GM19324 (cell line): Measurements from ENCODE around the gene RBBP5.

Experiments used
- ATAC-seq: cut with Tn5 transposase; IDR thresholded peaks from one replicate; pipeline ENCODE4 v1.9.1; 2021; ENCODE audit warnings: mild to moderate bottlenecking, moderate library complexity; ENCODE audit not compliant: unreplicated experiment, low FRiP score

Gene RBBP5

DNA sequence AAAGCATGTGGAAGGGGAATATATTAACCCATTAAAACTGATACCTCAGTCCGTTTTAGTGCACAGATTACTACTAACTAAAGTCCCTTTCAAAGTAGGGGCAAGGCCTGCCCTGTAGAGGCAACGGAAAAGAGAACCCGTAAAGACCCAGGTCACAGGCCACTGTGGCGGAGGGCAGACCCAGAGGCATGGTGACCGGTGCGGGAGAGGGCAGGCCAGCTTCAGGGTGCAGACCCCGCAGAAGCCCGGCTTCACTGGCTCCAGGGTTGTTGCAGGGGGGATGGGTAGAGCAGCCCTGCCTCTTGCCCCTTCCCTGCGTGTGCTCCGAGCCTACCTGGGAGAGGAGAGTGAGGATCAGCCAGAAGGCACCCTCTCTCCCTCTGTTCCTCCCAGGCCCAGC lies 61.0 kb downstream of the RBBP5 start:
- no peak for ATAC-seq

GRCh38 chr1:205059660-205060059 lies 62.1 kb downstream of the RBBP5 start:
- ATAC-seq = no peak

DNA sequence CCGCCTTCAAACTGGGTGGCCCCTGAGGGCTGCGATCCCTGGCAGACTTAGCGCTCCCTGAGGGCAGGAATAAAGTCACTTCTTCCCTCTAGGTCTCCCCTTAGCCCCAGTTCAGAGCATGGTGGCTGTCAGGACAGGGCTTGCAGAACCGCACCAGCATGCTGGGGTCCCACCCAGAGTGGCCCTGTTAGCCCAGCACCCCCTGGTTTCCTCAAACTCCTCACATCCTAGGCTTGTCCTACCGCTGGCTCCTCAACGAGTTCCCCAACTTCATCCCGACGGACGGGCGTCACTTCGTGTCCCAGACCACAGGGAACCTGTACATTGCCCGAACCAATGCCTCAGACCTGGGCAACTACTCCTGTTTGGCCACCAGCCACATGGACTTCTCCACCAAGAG lies 62.9 kb downstream of the RBBP5 start:
- no peak for ATAC-seq

GRCh38 chr1:205057808-205058575 lies 63.8 kb downstream of the RBBP5 start:
- no peak for ATAC-seq

DNA sequence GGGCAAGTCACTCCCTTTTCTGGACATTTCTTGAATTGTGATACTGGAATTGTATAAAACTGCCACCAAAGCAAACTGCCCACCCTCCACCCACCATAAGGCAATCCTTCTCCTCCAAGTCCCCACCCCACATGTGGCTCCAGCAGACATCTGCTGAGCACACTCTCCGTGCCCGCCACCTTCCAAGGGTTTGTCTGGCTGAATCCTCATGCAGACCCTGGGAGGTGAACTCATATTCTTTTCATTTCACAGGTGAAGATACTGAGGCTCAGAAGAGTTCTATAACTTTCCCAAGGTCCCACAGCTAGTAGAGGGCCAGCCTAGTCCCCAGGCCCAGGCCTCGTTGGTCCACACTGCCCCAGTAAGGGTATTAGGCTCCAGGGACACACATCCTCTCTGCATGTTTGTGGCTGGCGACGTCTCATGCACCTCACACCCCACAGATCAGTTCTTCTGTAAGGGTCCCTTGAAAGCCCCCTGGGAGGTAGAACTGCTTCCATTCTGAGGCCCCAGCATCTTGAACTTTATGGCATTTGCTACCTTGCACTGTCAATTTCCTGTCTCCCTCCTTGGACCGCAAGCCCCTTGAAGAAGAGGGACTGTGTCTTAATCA lies 64.7 kb downstream of the RBBP5 start:
- ATAC-seq = no peak

DNA sequence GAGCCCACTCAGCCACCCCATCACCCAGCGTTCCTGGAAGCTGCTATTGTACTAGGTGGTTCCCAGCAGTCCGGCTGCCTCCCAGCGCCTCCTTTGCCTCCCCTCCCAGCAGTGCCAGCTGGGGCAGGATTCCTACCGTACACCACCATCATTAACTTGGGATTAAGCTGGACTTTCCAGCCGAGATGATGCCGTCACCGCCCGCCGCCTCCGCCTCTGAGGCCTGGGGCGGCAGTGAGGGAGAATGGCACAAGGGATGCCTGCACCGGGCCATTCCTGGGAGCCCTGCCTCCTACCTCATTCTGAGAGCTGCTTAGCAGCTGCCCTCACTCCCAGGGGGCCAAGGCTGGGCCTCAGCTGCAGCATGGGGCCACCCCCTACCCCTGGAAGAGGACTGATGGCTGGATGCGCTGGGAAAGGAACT lies 65.6 kb downstream of the RBBP5 start:
- ATAC-seq = no peak

- ATAC-seq = no peak
These were observed 67.8 kb downstream of the RBBP5 start for GRCh38 chr1:205054013-205054412.

DNA sequence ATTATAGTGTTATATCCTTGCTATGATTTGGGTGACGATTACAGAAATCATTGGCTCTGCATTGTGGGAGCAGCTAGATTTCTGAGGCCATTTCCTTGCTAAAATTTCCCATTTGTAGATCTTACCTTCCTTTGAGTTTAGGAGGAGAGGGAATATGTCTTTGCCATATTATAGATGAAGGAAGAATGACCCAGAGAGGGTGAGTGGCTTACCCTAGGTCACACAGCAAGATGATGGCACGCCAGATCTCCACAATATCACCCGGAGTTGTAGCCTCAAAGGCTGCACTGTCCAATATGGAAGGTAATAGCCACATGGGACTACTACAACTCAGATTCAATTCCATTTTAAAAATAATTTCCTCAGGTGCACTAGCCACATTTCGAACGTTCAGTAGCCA lies 68.5 kb downstream of the RBBP5 start:
- no peak for ATAC-seq

- no peak for ATAC-seq
These were observed 69.1 kb downstream of the RBBP5 start for GRCh38 chr1:205052690-205053089.

DNA sequence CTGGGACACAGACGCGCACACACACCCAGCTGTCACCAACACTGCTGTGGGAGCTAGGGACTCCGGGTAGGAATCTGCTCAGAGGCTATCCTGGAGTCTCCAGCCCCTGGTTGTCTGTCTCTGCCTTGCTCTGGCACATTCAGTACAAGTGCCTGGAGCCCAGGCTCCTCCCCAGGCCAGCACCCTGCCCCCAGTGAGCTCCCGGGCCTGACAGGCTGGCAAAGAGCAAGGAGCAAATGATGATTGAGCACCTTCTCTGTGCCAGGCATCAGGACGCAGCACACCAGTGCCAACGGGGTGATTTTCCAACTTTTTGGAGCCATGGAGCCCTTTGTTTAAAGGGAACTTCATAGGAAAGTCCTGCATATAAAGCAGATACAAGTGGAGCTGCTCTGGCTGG lies 72.3 kb downstream of the RBBP5 start:
- no peak for ATAC-seq

GRCh38 chr1:205048382-205048781 lies 73.4 kb downstream of the RBBP5 start:
- no peak for ATAC-seq

GRCh38 chr1:205047764-205048231 lies 74.0 kb downstream of the RBBP5 start:
- ATAC-seq = no peak

DNA sequence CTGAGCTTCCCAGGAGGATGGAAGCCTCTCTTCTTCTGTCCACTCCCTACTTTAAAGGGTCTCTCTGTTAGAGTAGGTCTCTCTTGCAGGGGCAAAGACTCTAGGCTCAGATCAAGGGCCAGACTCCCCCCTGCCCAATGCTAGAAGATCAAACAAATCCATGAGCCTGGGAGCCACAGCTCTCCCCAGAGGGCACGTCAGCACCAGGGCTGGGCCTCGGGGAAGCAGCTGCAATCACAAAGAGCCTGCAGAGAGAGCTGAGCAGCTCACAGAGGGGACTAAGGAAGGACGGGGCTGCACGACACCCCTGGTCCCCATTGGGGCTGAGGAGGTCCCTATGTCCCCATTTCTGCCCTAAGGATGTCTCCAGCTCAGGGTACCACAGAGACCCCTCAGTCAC lies 74.9 kb downstream of the RBBP5 start:
- ATAC-seq = no peak

DNA sequence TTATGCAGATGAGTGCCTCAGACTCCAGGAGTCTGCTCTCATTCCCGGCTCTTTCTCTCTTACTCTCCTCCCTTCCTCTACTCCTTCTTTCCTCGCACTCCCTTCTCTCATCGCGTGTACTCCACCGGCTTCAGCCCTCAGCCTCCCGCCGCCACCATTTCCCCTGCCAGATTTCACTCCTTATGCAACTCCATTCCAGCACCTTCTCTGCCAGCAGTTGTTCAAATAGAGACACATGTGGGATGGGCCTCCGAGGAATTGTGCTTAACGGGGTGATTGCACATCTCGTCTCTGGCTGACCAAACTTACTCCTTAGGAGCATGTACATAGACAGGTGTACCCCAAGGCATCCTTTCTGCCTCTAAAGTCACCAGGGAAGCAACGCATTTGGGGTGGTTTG lies 76.6 kb downstream of the RBBP5 start:
- ATAC-seq = no peak

DNA sequence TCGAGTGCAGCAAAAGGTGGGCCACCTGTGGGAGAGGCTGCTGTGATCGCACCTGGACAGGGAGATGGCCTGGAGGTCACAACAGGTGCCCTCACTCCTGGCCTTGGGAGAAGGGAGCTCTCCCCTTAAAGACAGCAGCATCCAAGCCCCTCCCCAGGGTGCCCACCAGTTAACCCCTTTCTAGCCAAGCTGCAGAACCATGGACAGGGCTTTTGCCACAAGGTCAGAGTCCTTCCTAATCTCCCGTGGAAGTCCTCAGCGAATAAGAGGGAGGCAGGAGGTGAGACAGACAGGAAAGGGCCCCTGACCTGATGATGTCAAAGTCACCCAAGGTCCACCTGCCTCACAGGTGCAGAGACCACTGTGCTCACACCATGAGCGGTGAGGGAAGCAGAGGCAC lies 77.0 kb downstream of the RBBP5 start:
- no peak for ATAC-seq

- ATAC-seq = no peak
These were observed 77.9 kb downstream of the RBBP5 start for GRCh38 chr1:205043866-205044265.

DNA sequence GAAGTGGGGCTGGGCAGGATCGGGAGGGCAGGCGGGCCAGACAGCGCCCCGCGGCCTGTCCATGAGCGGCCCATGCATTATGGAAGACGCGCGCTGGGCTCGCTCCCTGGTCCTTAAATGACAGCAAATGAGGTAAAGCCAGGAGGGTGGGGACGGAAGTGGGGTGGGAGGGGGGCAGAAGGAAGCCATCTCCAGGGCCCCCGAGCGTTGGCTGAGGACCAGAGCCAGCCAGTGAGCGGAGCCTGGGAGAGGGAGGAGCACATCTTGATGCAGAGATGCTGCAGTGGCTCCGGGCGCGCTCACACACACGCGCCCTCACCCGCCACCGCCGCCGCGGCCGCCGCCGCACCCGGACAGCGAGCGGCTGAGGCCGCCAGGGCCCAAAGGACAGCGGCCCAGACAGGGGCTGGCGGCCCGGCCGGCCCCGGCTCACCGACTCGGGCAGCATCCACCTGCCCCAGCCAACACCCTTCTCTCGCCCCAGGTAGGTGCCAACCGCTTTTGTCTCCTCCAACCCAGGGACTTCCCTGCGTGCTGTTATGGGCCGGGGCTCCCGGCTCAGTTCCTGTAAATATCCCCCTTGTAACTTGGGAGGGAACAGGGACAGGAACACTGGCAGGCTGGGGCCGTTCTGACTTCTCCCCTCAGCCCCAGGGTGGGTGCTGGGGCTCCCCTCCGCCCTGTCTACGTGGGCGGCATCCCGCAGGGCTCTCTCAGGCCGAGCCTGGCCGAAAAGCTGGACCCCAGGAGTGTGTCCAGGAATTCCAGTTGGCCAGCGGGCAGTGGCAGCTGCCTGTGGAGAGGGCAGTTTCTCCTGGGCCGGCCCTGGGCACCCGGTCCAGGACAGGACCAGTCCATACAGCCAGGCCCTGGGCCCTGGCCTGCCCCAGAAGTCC lies 78.6 kb downstream of the RBBP5 start, which contains the start of gene CNTN2:
Gene CNTN2, plus strand, starts transcription at position 302 of the 896 bp plus-strand sequence. CDS start 9,974 bp downstream, outside the sequence.
- no peak for ATAC-seq

- ATAC-seq = no peak
These were observed 79.5 kb downstream of the RBBP5 start for GRCh38 chr1:205041998-205042910.

DNA sequence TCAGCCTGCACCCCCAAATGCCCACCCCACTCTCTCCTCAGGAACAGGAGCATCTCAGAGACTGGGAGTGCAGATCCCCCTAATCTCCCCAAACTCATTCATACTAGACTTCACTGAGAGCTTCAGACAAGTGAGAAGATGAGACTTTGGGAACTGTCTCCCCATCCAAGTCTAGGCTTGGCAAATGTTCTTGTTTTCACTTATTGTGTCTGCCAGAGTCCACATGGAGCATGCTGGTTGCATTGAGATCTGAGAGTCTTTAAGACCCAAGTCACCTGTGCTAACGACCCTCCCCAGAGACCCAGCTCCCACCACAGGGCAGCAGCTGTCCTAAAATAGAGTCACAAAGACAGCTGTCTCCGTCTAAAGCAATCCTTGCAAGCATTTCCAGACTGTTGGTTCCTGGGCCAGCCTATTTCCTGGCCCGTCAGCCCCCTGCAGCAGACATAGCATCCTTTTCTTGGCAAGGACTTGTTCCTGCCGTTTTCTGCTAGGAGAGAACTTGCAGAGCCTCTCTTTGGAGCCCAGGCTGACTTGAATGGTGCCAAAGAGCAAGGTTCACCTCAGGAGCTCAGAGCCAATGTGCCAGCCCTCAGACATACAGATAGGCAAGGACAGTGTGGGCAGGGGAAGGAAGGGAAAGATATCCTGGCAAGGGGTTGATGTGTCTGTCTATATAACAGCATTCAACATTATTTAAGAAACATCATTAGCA lies 80.6 kb downstream of the RBBP5 start:
- ATAC-seq = no peak
